HepG2 (cell line): ENCODE measurements around the gene CSF3R.

Experiments used
- ELF3 ChIP-seq: IDR thresholded peaks from 2 replicates; pipeline ENCODE4 v1.6.1; 2016; ENCODE audit warnings: missing genetic modification reagents, missing compliant biosample characterization
- IKZF1 ChIP-seq: fragments of 450-650 bp; IDR thresholded peaks from 2 replicates; pipeline ENCODE4 v1.7.1; 2016
- YY1 ChIP-seq: IDR thresholded peaks from 2 replicates; pipeline ENCODE4 v1.6.1; 2011; ENCODE audit warnings: low read length, low read depth, moderate library complexity, mild to moderate bottlenecking; ENCODE audit not compliant: insufficient read depth, insufficient replicate concordance
- ZBTB40 ChIP-seq, 2 experiments: fragments of 450-650 bp in 1 of 2; sonication (generic) in 1 of 2; formaldehyde crosslinking in 1 of 2; IDR thresholded peaks; 2 replicates each; pipeline versions ENCODE4 v1.6.1 to v1.8.0; 2016 to 2022; ENCODE audit warnings: antibody characterized with exemption in 1 of 2, mild to moderate bottlenecking in 1 of 2, missing genetic modification reagents in 1 of 2
- ZNF770 ChIP-seq: sonication (generic); formaldehyde crosslinking; IDR thresholded peaks from 2 replicates; pipeline ENCODE4 v1.5.0; 2020; ENCODE audit warnings: mild to moderate bottlenecking, missing genetic modification reagents
- TF ChIP-seq, protein P1 (sequence below): sonication (generic); formaldehyde crosslinking; IDR thresholded peaks from 2 replicates; pipeline ENCODE4 v1.5.0; 2020; ENCODE audit warnings: mild to moderate bottlenecking, missing genetic modification reagents, moderate library complexity

DNA sequence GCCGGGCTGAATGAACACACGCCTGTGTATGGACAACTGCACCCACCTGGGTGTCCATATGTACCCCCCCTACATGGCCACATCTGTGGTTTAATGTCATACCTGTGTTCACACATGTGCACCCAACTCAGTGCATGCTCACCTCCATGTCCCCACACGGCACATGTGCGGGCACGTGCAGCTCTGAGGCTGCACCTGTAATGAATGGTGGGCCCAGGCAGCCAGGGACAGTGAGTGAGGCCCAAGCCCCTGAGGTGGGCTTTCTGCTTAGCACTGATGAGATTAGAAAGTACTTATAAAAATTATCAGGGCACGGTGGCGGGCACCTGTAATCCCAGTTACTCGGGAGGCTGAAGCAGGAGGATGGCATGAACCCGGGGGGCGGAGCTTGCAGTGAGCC is 42.5 kb upstream of the CSF3R start:
- TF ChIP-seq, protein P1, sequence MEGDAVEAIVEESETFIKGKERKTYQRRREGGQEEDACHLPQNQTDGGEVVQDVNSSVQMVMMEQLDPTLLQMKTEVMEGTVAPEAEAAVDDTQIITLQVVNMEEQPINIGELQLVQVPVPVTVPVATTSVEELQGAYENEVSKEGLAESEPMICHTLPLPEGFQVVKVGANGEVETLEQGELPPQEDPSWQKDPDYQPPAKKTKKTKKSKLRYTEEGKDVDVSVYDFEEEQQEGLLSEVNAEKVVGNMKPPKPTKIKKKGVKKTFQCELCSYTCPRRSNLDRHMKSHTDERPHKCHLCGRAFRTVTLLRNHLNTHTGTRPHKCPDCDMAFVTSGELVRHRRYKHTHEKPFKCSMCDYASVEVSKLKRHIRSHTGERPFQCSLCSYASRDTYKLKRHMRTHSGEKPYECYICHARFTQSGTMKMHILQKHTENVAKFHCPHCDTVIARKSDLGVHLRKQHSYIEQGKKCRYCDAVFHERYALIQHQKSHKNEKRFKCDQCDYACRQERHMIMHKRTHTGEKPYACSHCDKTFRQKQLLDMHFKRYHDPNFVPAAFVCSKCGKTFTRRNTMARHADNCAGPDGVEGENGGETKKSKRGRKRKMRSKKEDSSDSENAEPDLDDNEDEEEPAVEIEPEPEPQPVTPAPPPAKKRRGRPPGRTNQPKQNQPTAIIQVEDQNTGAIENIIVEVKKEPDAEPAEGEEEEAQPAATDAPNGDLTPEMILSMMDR (CRISPR knock-in tag), result no peak
- no peak for TF ChIP-seq ZNF770 (CRISPR knock-in tag)
- TF ChIP-seq ZBTB40 (IDR thresholded peaks at IDR 0.05), result no peak
- no peak for TF ChIP-seq ZBTB40 (CRISPR knock-in tag; IDR thresholded peaks at IDR 0.05)
- TF ChIP-seq IKZF1, result no peak
- no peak for TF ChIP-seq YY1
- no peak for TF ChIP-seq ELF3 (CRISPR knock-in tag)
